ENCODE measurements around the gene SYNDIG1L. TPM values are rescaled to one million over a fixed set of nuclear protein-coding genes. Genes with fewer than 3 reads are reported as not detected.

Gene SYNDIG1L
- total RNA-seq, 1 experiment from 2014 or later = not detected

- DNase-seq (ENCODE audit: low read depth) = peak; percentile 81
Observed at GRCh38 chr14:74362361-74362915, 63.6 kb downstream of the SYNDIG1L start.

- no peak for DNase-seq (ENCODE audit: low read depth)
Observed at GRCh38 chr14:74360163-74360562, 65.8 kb downstream of the SYNDIG1L start.

- DNase-seq (ENCODE audit: low read depth) = no peak
Observed at GRCh38 chr14:74358176-74358829, 67.7 kb downstream of the SYNDIG1L start.

GRCh38 chr14:74357585-74357984 lies 68.4 kb downstream of the SYNDIG1L start:
- DNase-seq (ENCODE audit: low read depth) = no peak

GRCh38 chr14:74356892-74357575 lies 69.0 kb downstream of the SYNDIG1L start:
- no peak for DNase-seq (ENCODE audit: low read depth)

Other genes starting within 250 kb of the SYNDIG1L start
- not detected in 2 replicates for gene VSX2, start 186.8 kb downstream of the SYNDIG1L start, total RNA-seq (2014; rRNA removed; shearing (Covaris generic))
- 22.5 and 23.0 TPM in 2 replicates for gene ABCD4, start 123.3 kb downstream of the SYNDIG1L start, total RNA-seq (2014; rRNA removed; shearing (Covaris generic))
- gene VRTN, start 77.7 kb downstream of the SYNDIG1L start, total RNA-seq (2014; rRNA removed; shearing (Covaris generic)) = not detected in 2 replicates
- 132 and 135 TPM in 2 replicates for gene NPC2, start 67.1 kb upstream of the SYNDIG1L start, total RNA-seq (2014; rRNA removed; shearing (Covaris generic))
- 27.1 and 27.8 TPM in 2 replicates for gene ISCA2, start 67.6 kb upstream of the SYNDIG1L start, total RNA-seq (2014; rRNA removed; shearing (Covaris generic))
- gene LTBP2, start 186.0 kb upstream of the SYNDIG1L start, total RNA-seq (2014; rRNA removed; shearing (Covaris generic)) = 7.6 and 9.6 TPM in 2 replicates